Stimulated activated CD8-positive, alpha-beta memory T cell treated with anti-CD3 and anti-CD28 coated beads, Interleukin-4, amount 100 ng/mL, for 4 hours (primary cell): ENCODE data around the gene HTRA2.

ENCODE experiments used
- DNase-seq, 2 donors: peaks; one replicate each; pipeline ENCODE4 v3.0.0-alpha.2; 2020; ENCODE audit warnings: low read depth in 2 of 2, low spot score in 1 of 2

Gene HTRA2

GRCh38 chr2:74515271-74515980, 14.3 kb upstream of the HTRA2 start:
- no peak for DNase-seq

- peak; percentile 47 to 57 for DNase-seq
These were observed 13.6 kb upstream of the HTRA2 start for GRCh38 chr2:74515981-74516633.

- DNase-seq, result no peak
These were observed 13.1 kb upstream of the HTRA2 start for GRCh38 chr2:74516650-74517049.

- DNase-seq, result no peak
These were observed 7.2 kb upstream of the HTRA2 start for GRCh38 chr2:74522516-74522915.

- DNase-seq, result no peak
These were observed 5.7 kb upstream of the HTRA2 start for GRCh38 chr2:74524005-74524404.

- DNase-seq, result no peak
These were observed 4.6 kb upstream of the HTRA2 start for GRCh38 chr2:74524955-74525716.

GRCh38 chr2:74525717-74526648, 3.8 kb upstream of the HTRA2 start, which contains the start of gene DQX1:
TSS of gene DQX1 (minus strand) at chr2:74526231. CDS start at chr2:74525729, 502 bp downstream.
- DNase-seq, result no peak

GRCh38 chr2:74526649-74527230, 3.0 kb upstream of the HTRA2 start:
- no peak for DNase-seq

- DNase-seq, result no peak
These were observed 2.0 kb upstream of the HTRA2 start for GRCh38 chr2:74527741-74528140.

GRCh38 chr2:74528600-74529356, 955 bp upstream of the HTRA2 start:
- peak in 1 of 2 donors; percentile 20 for DNase-seq

- DNase-seq, result no peak
These were observed 780 bp downstream of the HTRA2 start for GRCh38 chr2:74530239-74531187.

- no peak for DNase-seq
These were observed 1.9 kb downstream of the HTRA2 start for GRCh38 chr2:74531666-74532065.

GRCh38 chr2:74532222-74532621, 2.5 kb downstream of the HTRA2 start:
- DNase-seq, result no peak

- no peak for DNase-seq
These were observed 3.7 kb downstream of the HTRA2 start for GRCh38 chr2:74533464-74533863.

- DNase-seq, result no peak
These were observed 4.7 kb downstream of the HTRA2 start for GRCh38 chr2:74534411-74534810.

- DNase-seq, result no peak
These were observed 5.8 kb downstream of the HTRA2 start for GRCh38 chr2:74535440-74535965.

GRCh38 chr2:74536166-74536950, 6.6 kb downstream of the HTRA2 start:
- no peak for DNase-seq

- no peak for DNase-seq
These were observed 7.4 kb downstream of the HTRA2 start for GRCh38 chr2:74537140-74537539.
